Astrocyte (in vitro differentiated cells and primary cell): ENCODE data around the gene LGR6. TPM values are rescaled to one million over a fixed set of nuclear protein-coding genes. Genes with fewer than 3 reads are reported as not detected.
"Not testable (repeated sequence)": the region's sequence is repeated elsewhere in the genome, so short reads cannot be mapped to it uniquely, and the experiment has no call there.

ENCODE experiments used
- DNase-seq: peaks from one replicate; pipeline ENCODE4 v3.0.0-alpha.2; 2010; ENCODE audit warnings: low read depth
- FAIRE-seq: peaks from 2 replicates; lab custom pipeline; 2011; peaks lifted over from hg19 to GRCh38; lab: Jason Lieb, UNC
- H2AFZ ChIP-seq: 2 replicates; pipeline ENCODE4 v1.6.0; 2012; ENCODE audit warnings: low read depth, low read length, inconsistent platforms
- H3K27ac ChIP-seq: 2 replicates; pipeline ENCODE4 v1.5.1; 2011; ENCODE audit warnings: low read depth, low read length, inconsistent platforms
- H3K27me3 ChIP-seq: 2 replicates; pipeline ENCODE4 v1.6.0; 2011; ENCODE audit warnings: low read length, inconsistent platforms; ENCODE audit not compliant: insufficient read depth
- H3K36me3 ChIP-seq: 2 replicates; pipeline ENCODE4 v1.5.1; 2011; ENCODE audit warnings: low read length, inconsistent platforms; ENCODE audit not compliant: insufficient read depth
- H3K4me1 ChIP-seq: 2 replicates; pipeline ENCODE4 v1.5.1; 2011; ENCODE audit warnings: low read length, inconsistent platforms; ENCODE audit not compliant: insufficient read depth
- H3K4me2 ChIP-seq: 2 replicates; pipeline ENCODE4 v1.6.0; 2012; ENCODE audit warnings: low read length, inconsistent platforms
- H3K4me3 ChIP-seq: 2 replicates; pipeline ENCODE4 v1.5.1; 2011; ENCODE audit warnings: low read depth, mild to moderate bottlenecking, low read length, inconsistent platforms; ENCODE audit not compliant: insufficient read depth
- H3K79me2 ChIP-seq: 2 replicates; pipeline ENCODE4 v1.6.0; 2012; ENCODE audit warnings: mild to moderate bottlenecking, low read length, inconsistent platforms; ENCODE audit not compliant: insufficient read depth
- H3K9ac ChIP-seq: 2 replicates; pipeline ENCODE4 v1.6.0; 2012; ENCODE audit warnings: mild to moderate bottlenecking, low read length, inconsistent platforms
- H3K9me3 ChIP-seq: 2 replicates; pipeline ENCODE4 v1.5.1; 2012; ENCODE audit warnings: low read depth, mild to moderate bottlenecking, low read length, inconsistent platforms; ENCODE audit not compliant: insufficient read depth
- H4K20me1 ChIP-seq: 2 replicates; pipeline ENCODE4 v1.6.0; 2012; ENCODE audit warnings: low read length, inconsistent platforms; ENCODE audit not compliant: insufficient read depth
- H3K27ac Mint-ChIP-seq: one replicate; pipeline ENCODE4 v1.8.0; 2021; ENCODE audit warnings: mild to moderate bottlenecking, mixed read lengths; ENCODE audit not compliant: unreplicated experiment
- H3K27me3 Mint-ChIP-seq: one replicate; pipeline ENCODE4 v1.8.0; 2021; ENCODE audit warnings: low read depth, mixed read lengths; ENCODE audit not compliant: unreplicated experiment
- H3K36me3 Mint-ChIP-seq: one replicate; pipeline ENCODE4 v1.8.0; 2021; ENCODE audit warnings: low read depth, mixed read lengths; ENCODE audit not compliant: unreplicated experiment
- H3K4me1 Mint-ChIP-seq: one replicate; pipeline ENCODE4 v1.8.0; 2021; ENCODE audit warnings: low read depth, mixed read lengths; ENCODE audit not compliant: unreplicated experiment
- H3K4me3 Mint-ChIP-seq: one replicate; pipeline ENCODE4 v1.8.0; 2021; ENCODE audit warnings: mild to moderate bottlenecking, moderate library complexity, mixed read lengths; ENCODE audit not compliant: unreplicated experiment
- H3K9me3 Mint-ChIP-seq: one replicate; pipeline ENCODE4 v1.8.0; 2021; ENCODE audit warnings: mild to moderate bottlenecking, mixed read lengths; ENCODE audit not compliant: unreplicated experiment
- EZH2 ChIP-seq: IDR thresholded peaks from 2 replicates; pipeline ENCODE4 v1.6.1; 2012; ENCODE audit warnings: mild to moderate bottlenecking, low read length, inconsistent platforms; ENCODE audit not compliant: insufficient read depth
- total RNA-seq: library from RNA; stranded (reverse); gene quantifications from 2 replicates; pipeline ENCODE4 v1.2.1, GENCODE V29; 2021
- TF ChIP-seq, protein P1 (sequence below): IDR thresholded peaks from 2 replicates; pipeline ENCODE4 v1.5.1; 2011; ENCODE audit warnings: low read depth, mild to moderate bottlenecking, inconsistent platforms, low read length, moderate library complexity; ENCODE audit not compliant: insufficient read depth

The LGR6 gene
- total RNA-seq, 1 donor from 2014 or later = 0.27 TPM

- no peaks in the 10 kb centered on the region for H3K9me3 ChIP-seq
- Mint-ChIP-seq H3K4me3 (no peak overlapping the region), H3K36me3 (peaks cover 2% of the 10 kb centered on the region), H3K9me3 (no peaks in the 10 kb centered on the region), H3K4me1 (no peaks in the 10 kb centered on the region), H3K27ac (no peak overlapping the region), H3K27me3 (peaks cover 52% of the 10 kb centered on the region)
- no peaks in the 10 kb centered on the region for H4K20me1 ChIP-seq
- H3K27ac ChIP-seq = no peak overlapping the region
- H3K79me2 ChIP-seq = no peaks in the 10 kb centered on the region
- peaks cover 16% of the 10 kb centered on the region for H3K27me3 ChIP-seq
- no peak overlapping the region for H3K4me3 ChIP-seq
- H3K36me3 ChIP-seq = no peaks in the 10 kb centered on the region
- H3K4me2 ChIP-seq = no peak overlapping the region
- H2AFZ ChIP-seq = no peak overlapping the region
- no peak for FAIRE-seq
- TF ChIP-seq, protein P1, sequence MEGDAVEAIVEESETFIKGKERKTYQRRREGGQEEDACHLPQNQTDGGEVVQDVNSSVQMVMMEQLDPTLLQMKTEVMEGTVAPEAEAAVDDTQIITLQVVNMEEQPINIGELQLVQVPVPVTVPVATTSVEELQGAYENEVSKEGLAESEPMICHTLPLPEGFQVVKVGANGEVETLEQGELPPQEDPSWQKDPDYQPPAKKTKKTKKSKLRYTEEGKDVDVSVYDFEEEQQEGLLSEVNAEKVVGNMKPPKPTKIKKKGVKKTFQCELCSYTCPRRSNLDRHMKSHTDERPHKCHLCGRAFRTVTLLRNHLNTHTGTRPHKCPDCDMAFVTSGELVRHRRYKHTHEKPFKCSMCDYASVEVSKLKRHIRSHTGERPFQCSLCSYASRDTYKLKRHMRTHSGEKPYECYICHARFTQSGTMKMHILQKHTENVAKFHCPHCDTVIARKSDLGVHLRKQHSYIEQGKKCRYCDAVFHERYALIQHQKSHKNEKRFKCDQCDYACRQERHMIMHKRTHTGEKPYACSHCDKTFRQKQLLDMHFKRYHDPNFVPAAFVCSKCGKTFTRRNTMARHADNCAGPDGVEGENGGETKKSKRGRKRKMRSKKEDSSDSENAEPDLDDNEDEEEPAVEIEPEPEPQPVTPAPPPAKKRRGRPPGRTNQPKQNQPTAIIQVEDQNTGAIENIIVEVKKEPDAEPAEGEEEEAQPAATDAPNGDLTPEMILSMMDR = no peak
- TF ChIP-seq EZH2 = no peak
- no peak for DNase-seq
- H3K4me1 ChIP-seq = no peaks in the 10 kb centered on the region
- no peak overlapping the region for H3K9ac ChIP-seq
These were observed 13.5 kb upstream of the LGR6 start for GRCh38 chr1:202179828-202180750.

GRCh38 chr1:202180751-202181139, 12.9 kb upstream of the LGR6 start:
- H2AFZ ChIP-seq, FAIRE-seq, H3K4me1 Mint-ChIP-seq, H3K4me1 ChIP-seq, H3K79me2 ChIP-seq, H3K36me3 Mint-ChIP-seq, H4K20me1 ChIP-seq, H3K4me2 ChIP-seq, H3K9ac ChIP-seq, H3K27ac Mint-ChIP-seq, H3K9me3 ChIP-seq, DNase-seq, H3K4me3 Mint-ChIP-seq, H3K9me3 Mint-ChIP-seq, H3K36me3 ChIP-seq, H3K4me3 ChIP-seq, H3K27ac ChIP-seq: not testable (repeated sequence)
- H3K27me3 ChIP-seq = peaks cover 16% of the 10 kb centered on the region
- H3K27me3 Mint-ChIP-seq = peaks cover 50% of the 10 kb centered on the region

- H3K27me3 Mint-ChIP-seq = peaks cover 52% of the 10 kb centered on the region
- H3K4me1 Mint-ChIP-seq = no peaks in the 10 kb centered on the region
- DNase-seq (no peak), FAIRE-seq (no peak)
- Histone ChIP-seq H4K20me1 (no peaks in the 10 kb centered on the region), H2AFZ (no peak overlapping the region), H3K4me3 (no peak overlapping the region), H3K9ac (no peak overlapping the region), H3K9me3 (no peaks in the 10 kb centered on the region), H3K79me2 (no peaks in the 10 kb centered on the region), H3K36me3 (no peaks in the 10 kb centered on the region), H3K4me1 (no peaks in the 10 kb centered on the region), H3K27me3 (peaks cover 16% of the 10 kb centered on the region), H3K4me2 (no peak overlapping the region), H3K27ac (no peak overlapping the region)
- TF ChIP-seq, protein P1 = no peak
- TF ChIP-seq EZH2 = no peak
- H3K27ac Mint-ChIP-seq = no peak overlapping the region
- H3K36me3 Mint-ChIP-seq = peaks cover 2% of the 10 kb centered on the region
- no peaks in the 10 kb centered on the region for H3K9me3 Mint-ChIP-seq
- H3K4me3 Mint-ChIP-seq = no peak overlapping the region
These were observed 12.0 kb upstream of the LGR6 start for GRCh38 chr1:202181586-202181985.
